ENCODE results near the gene OPRL1. TPM values are rescaled to one million over a fixed set of nuclear protein-coding genes. Genes with fewer than 3 reads are reported as not detected.

OPRL1 gene
- total RNA-seq, 1 experiment from 2014 or later: 0.59 TPM

- Mint-ChIP-seq H3K36me3 (ENCODE audit: insufficient read depth, unreplicated experiment) (no peaks in the 10 kb centered on the region), H3K4me1 (ENCODE audit: low read depth, unreplicated experiment) (no peaks in the 10 kb centered on the region), H3K27ac (ENCODE audit: unreplicated experiment) (no peak overlapping the region), H3K9me3 (ENCODE audit: unreplicated experiment) (no peaks in the 10 kb centered on the region), H3K27me3 (ENCODE audit: insufficient read depth, unreplicated experiment) (peaks cover 23% of the 10 kb centered on the region), H3K4me3 (ENCODE audit: unreplicated experiment) (no peak overlapping the region)
- H3K36me3 ChIP-seq (ENCODE audit: control insufficient read depth, insufficient read depth, low read length): no peaks in the 10 kb centered on the region
- BruUV-seq (replicated peaks): no TSS peak
- peak in 1 of 2 experiments; percentile 44 for DNase-seq
- no peak for TF ChIP-seq CTCF (IDR thresholded peaks at IDR 0.05; ENCODE audit: insufficient read depth in 1 of 2, low read depth in 1 of 2, low read length in 1 of 2, severe bottlenecking in 1 of 2, unreplicated experiment in 1 of 2)
- H3K9me3 ChIP-seq: no peaks in the 10 kb centered on the region; the same call in 1 of the 2 replicates
- H3K4me1 ChIP-seq: peaks cover 3% of the 10 kb centered on the region; the same call in 1 of the 2 replicates
- H3K27me3 ChIP-seq (replicated peaks; ENCODE audit: control insufficient read depth, insufficient read depth, low read length): peaks cover 4% of the 10 kb centered on the region; the same call in 1 of the 2 replicates
- ChIA-PET CTCF (no interaction called here), POLR2A (no interaction called here)
- no peak overlapping the region for H3K4me3 ChIP-seq (ENCODE audit: low read depth, low read length)
- intact Hi-C loops (cut with micrococcal nuclease; ENCODE audit: unreplicated experiment): no loop called here
Observed at GRCh38 chr20:64104667-64105451, 25.0 kb downstream of the OPRL1 start.

GRCh38 chr20:64105846-64106434 lies 26.1 kb downstream of the OPRL1 start:
- ChIA-PET POLR2A (no interaction called here), CTCF (no interaction called here)
- TF ChIP-seq CTCF (IDR thresholded peaks at IDR 0.05; ENCODE audit: insufficient read depth in 1 of 2, low read depth in 1 of 2, low read length in 1 of 2, severe bottlenecking in 1 of 2, unreplicated experiment in 1 of 2): no peak
- peak in 1 of 2 experiments; percentile 33 for DNase-seq
- intact Hi-C loops (cut with micrococcal nuclease; ENCODE audit: unreplicated experiment): no loop called here
- peaks cover 3% of the 10 kb centered on the region; the same call in 1 of the 2 replicates for H3K27me3 ChIP-seq (replicated peaks; ENCODE audit: control insufficient read depth, insufficient read depth, low read length)
- Mint-ChIP-seq H3K27me3 (ENCODE audit: insufficient read depth, unreplicated experiment) (peaks cover 23% of the 10 kb centered on the region), H3K4me1 (ENCODE audit: low read depth, unreplicated experiment) (no peaks in the 10 kb centered on the region), H3K4me3 (ENCODE audit: unreplicated experiment) (no peak overlapping the region), H3K27ac (ENCODE audit: unreplicated experiment) (no peak overlapping the region), H3K36me3 (ENCODE audit: insufficient read depth, unreplicated experiment) (no peaks in the 10 kb centered on the region), H3K9me3 (ENCODE audit: unreplicated experiment) (no peaks in the 10 kb centered on the region)
- no peaks in the 10 kb centered on the region for H3K36me3 ChIP-seq (ENCODE audit: control insufficient read depth, insufficient read depth, low read length)
- peaks cover 3% of the 10 kb centered on the region; the same call in 1 of the 2 replicates for H3K4me1 ChIP-seq
- no TSS peak for BruUV-seq (replicated peaks)
- no peak overlapping the region for H3K4me3 ChIP-seq (ENCODE audit: low read depth, low read length)
- no peaks in the 10 kb centered on the region; the same call in 1 of the 2 replicates for H3K9me3 ChIP-seq

GRCh38 chr20:64106435-64106961 lies 26.6 kb downstream of the OPRL1 start:
- CTCF ChIA-PET: interaction anchor here (0.9 kb wide), 1 partner anchor 23 kb away, joined by 4 read pairs; no protein-coding TSS in a partner anchor
- DNase-seq: peak in 1 of 2 experiments; percentile 48
- Mint-ChIP-seq H3K36me3 (ENCODE audit: insufficient read depth, unreplicated experiment) (no peaks in the 10 kb centered on the region), H3K9me3 (ENCODE audit: unreplicated experiment) (no peaks in the 10 kb centered on the region), H3K27me3 (ENCODE audit: insufficient read depth, unreplicated experiment) (peaks cover 17% of the 10 kb centered on the region), H3K27ac (ENCODE audit: unreplicated experiment) (no peak overlapping the region), H3K4me3 (ENCODE audit: unreplicated experiment) (no peak overlapping the region), H3K4me1 (ENCODE audit: low read depth, unreplicated experiment) (no peaks in the 10 kb centered on the region)
- no peak for TF ChIP-seq CTCF (IDR thresholded peaks at IDR 0.05; ENCODE audit: insufficient read depth in 1 of 2, low read depth in 1 of 2, low read length in 1 of 2, severe bottlenecking in 1 of 2, unreplicated experiment in 1 of 2)
- Histone ChIP-seq H3K9me3 (no peaks in the 10 kb centered on the region; the same call in 1 of the 2 replicates), H3K36me3 (ENCODE audit: control insufficient read depth, insufficient read depth, low read length) (no peaks in the 10 kb centered on the region), H3K4me3 (ENCODE audit: low read depth, low read length) (no peak overlapping the region), H3K4me1 (peaks cover 3% of the 10 kb centered on the region; the same call in 1 of the 2 replicates), H3K27me3 (replicated peaks; ENCODE audit: control insufficient read depth, insufficient read depth, low read length) (peaks cover under 1% of the 10 kb centered on the region; the same call in 1 of the 2 replicates)
- intact Hi-C loops (cut with micrococcal nuclease; ENCODE audit: unreplicated experiment): no loop called here
- POLR2A ChIA-PET: no interaction called here
- BruUV-seq (replicated peaks): no TSS peak

All from Caco-2 (cell line).